WTC11 (cell line): ENCODE results near the gene GTPBP1. TPM values are rescaled to one million over a fixed set of nuclear protein-coding genes. Genes with fewer than 3 reads are reported as not detected.
A peak's percentile ranks its signal among the peaks of the same experiment; 100 is the strongest.

Source experiments
- AFF4 ChIP-seq: sonication (generic); formaldehyde crosslinking; IDR thresholded peaks from 2 replicates; pipeline ENCODE4 v1.8.1; 2023; ENCODE audit warnings: mild to moderate bottlenecking, missing genetic modification reagents, borderline replicate concordance
- ARID4B ChIP-seq: sonication (generic); formaldehyde crosslinking; IDR thresholded peaks from 2 replicates; pipeline ENCODE4 v1.8.0; 2023; ENCODE audit warnings: missing genetic modification reagents, mild to moderate bottlenecking, borderline replicate concordance
- ATF1 ChIP-seq: sonication (generic); formaldehyde crosslinking; IDR thresholded peaks from 2 replicates; pipeline ENCODE4 v1.8.1; 2023; ENCODE audit warnings: mild to moderate bottlenecking, moderate library complexity, missing genetic modification reagents
- ATF6 ChIP-seq: sonication (generic); formaldehyde crosslinking; IDR thresholded peaks from 2 replicates; pipeline ENCODE4 v1.8.1; 2023; ENCODE audit warnings: mild to moderate bottlenecking, missing genetic modification reagents
- CBFB ChIP-seq: sonication (generic); formaldehyde crosslinking; IDR thresholded peaks from 2 replicates; pipeline ENCODE4 v1.8.1; 2022; ENCODE audit warnings: mild to moderate bottlenecking, low read depth, missing genetic modification reagents
- CREB1 ChIP-seq: sonication (generic); formaldehyde crosslinking; IDR thresholded peaks from 2 replicates; pipeline ENCODE4 v1.8.0; 2023; ENCODE audit warnings: mild to moderate bottlenecking, missing genetic modification reagents
- CREM ChIP-seq: sonication (generic); formaldehyde crosslinking; IDR thresholded peaks from 2 replicates; pipeline ENCODE4 v1.8.1; 2022; ENCODE audit warnings: mild to moderate bottlenecking, missing genetic modification reagents, moderate library complexity
- ELF4 ChIP-seq: sonication (generic); formaldehyde crosslinking; IDR thresholded peaks from 2 replicates; pipeline ENCODE4 v1.8.1; 2022; ENCODE audit warnings: low read depth, mild to moderate bottlenecking, moderate library complexity, missing genetic modification reagents
- FOXK1 ChIP-seq: sonication (generic); formaldehyde crosslinking; IDR thresholded peaks from 2 replicates; pipeline ENCODE4 v1.8.0; 2022; ENCODE audit warnings: mild to moderate bottlenecking, moderate library complexity, missing genetic modification reagents
- FOXP1 ChIP-seq: sonication (generic); formaldehyde crosslinking; IDR thresholded peaks from 2 replicates; pipeline ENCODE4 v1.8.0; 2022; ENCODE audit warnings: missing genetic modification reagents, mild to moderate bottlenecking, moderate library complexity, borderline replicate concordance
- HMGA2 ChIP-seq: fragments of 250-450 bp; sonication (Bioruptor Pico); IDR thresholded peaks from 2 replicates; pipeline ENCODE4 v1.4.0; 2021; ENCODE audit warnings: mild to moderate bottlenecking, moderate library complexity
- HMGXB4 ChIP-seq: sonication (generic); formaldehyde crosslinking; IDR thresholded peaks from 2 replicates; pipeline ENCODE4 v1.8.1; 2023; ENCODE audit warnings: mild to moderate bottlenecking, moderate library complexity, missing genetic modification reagents
- IRF1 ChIP-seq: sonication (generic); formaldehyde crosslinking; IDR thresholded peaks from 2 replicates; pipeline ENCODE4 v1.8.0; 2023; ENCODE audit warnings: missing genetic modification reagents
- JUN ChIP-seq: sonication (generic); formaldehyde crosslinking; IDR thresholded peaks from 2 replicates; pipeline ENCODE4 v1.8.0; 2023; ENCODE audit warnings: mild to moderate bottlenecking, missing genetic modification reagents
- NR3C1 ChIP-seq: sonication (generic); formaldehyde crosslinking; conservative IDR thresholded peaks from 2 replicates; pipeline ENCODE4 v1.8.1; 2023; ENCODE audit warnings: low read depth, mild to moderate bottlenecking, missing genetic modification reagents
- OVOL2 ChIP-seq: fragments of 250-450 bp; sonication (Bioruptor Pico); IDR thresholded peaks from 2 replicates; pipeline ENCODE4 v1.9.0; 2021; ENCODE audit warnings: mild to moderate bottlenecking, borderline replicate concordance
- SMAD3 ChIP-seq: sonication (generic); formaldehyde crosslinking; IDR thresholded peaks from 2 replicates; pipeline ENCODE4 v1.8.0; 2022; ENCODE audit warnings: missing genetic modification reagents, mild to moderate bottlenecking, borderline replicate concordance
- SP1 ChIP-seq: sonication (generic); formaldehyde crosslinking; conservative IDR thresholded peaks from 2 replicates; pipeline ENCODE4 v1.8.1; 2022; ENCODE audit warnings: missing genetic modification reagents
- USF2 ChIP-seq: sonication (generic); formaldehyde crosslinking; IDR thresholded peaks from 2 replicates; pipeline ENCODE4 v1.8.1; 2023; ENCODE audit warnings: mild to moderate bottlenecking, missing genetic modification reagents, moderate library complexity
- ZNF121 ChIP-seq: sonication (generic); formaldehyde crosslinking; IDR thresholded peaks from 2 replicates; pipeline ENCODE4 v1.8.0; 2023; ENCODE audit warnings: missing genetic modification reagents
- ZNF416 ChIP-seq: fragments of 250-450 bp; sonication (Bioruptor Pico); IDR thresholded peaks from 2 replicates; pipeline ENCODE4 v1.9.0; 2021; ENCODE audit warnings: mild to moderate bottlenecking, inconsistent platforms
- ZNF512 ChIP-seq: sonication (generic); formaldehyde crosslinking; IDR thresholded peaks from 2 replicates; pipeline ENCODE4 v1.8.1; 2022; ENCODE audit warnings: missing genetic modification reagents, borderline replicate concordance
- total RNA-seq: library from RNA; stranded (reverse); gene quantifications from 3 replicates; pipeline ENCODE4 v1.2.3, GENCODE V29; 2021

The GTPBP1 gene
- total RNA-seq, 1 experiment from 2014 or later: 108 TPM

GRCh38 chr22:38681582-38682335 is 24.0 kb upstream of the GTPBP1 start, which contains the start of gene TOMM22 (continued):
- TF ChIP-seq HMGXB4 (CRISPR knock-in tag) (peak; percentile 97), ATF6 (CRISPR knock-in tag) (no peak), JUN (CRISPR knock-in tag) (peak; percentile 91), ZNF416 (CRISPR knock-in tag) (no peak), SP1 (CRISPR knock-in tag) (peak; percentile 90), ATF1 (CRISPR knock-in tag) (no peak), FOXP1 (CRISPR knock-in tag) (peak; percentile 92; the same call in 1 of the 2 replicates), IRF1 (CRISPR knock-in tag) (0 out of 2 replicates have a peak, but pooled peaks have one; percentile 76), CREM (CRISPR knock-in tag) (peak; percentile 80), HMGA2 (CRISPR knock-in tag) (no peak), SMAD3 (CRISPR knock-in tag) (peak; percentile 93; the same call in 1 of the 2 replicates), OVOL2 (CRISPR knock-in tag) (no peak), ZNF121 (CRISPR knock-in tag) (peak; percentile 99), ELF4 (CRISPR knock-in tag) (no peak), CBFB (peak; percentile 99), ARID4B (CRISPR knock-in tag) (peak; percentile 93), CREB1 (CRISPR knock-in tag) (peak; percentile 83; the same call in 1 of the 2 replicates), USF2 (peak; percentile 42; the same call in 1 of the 2 replicates), NR3C1 (CRISPR knock-in tag) (peak; percentile 87; the same call in 1 of the 2 replicates), AFF4 (CRISPR knock-in tag) (peak; percentile 94), FOXK1 (CRISPR knock-in tag) (peak; percentile 97), ZNF512 (CRISPR knock-in tag) (no peak)
